GM12872 (cell line): ENCODE measurements around the gene ABR.

ENCODE experiments used
- TF ChIP-seq, protein P1 (sequence below): IDR thresholded peaks from 3 replicates; pipeline ENCODE4 v1.5.1; 2011; ENCODE audit warnings: low read depth, mild to moderate bottlenecking, low read length, moderate library complexity; ENCODE audit not compliant: insufficient read depth

ABR gene

DNA sequence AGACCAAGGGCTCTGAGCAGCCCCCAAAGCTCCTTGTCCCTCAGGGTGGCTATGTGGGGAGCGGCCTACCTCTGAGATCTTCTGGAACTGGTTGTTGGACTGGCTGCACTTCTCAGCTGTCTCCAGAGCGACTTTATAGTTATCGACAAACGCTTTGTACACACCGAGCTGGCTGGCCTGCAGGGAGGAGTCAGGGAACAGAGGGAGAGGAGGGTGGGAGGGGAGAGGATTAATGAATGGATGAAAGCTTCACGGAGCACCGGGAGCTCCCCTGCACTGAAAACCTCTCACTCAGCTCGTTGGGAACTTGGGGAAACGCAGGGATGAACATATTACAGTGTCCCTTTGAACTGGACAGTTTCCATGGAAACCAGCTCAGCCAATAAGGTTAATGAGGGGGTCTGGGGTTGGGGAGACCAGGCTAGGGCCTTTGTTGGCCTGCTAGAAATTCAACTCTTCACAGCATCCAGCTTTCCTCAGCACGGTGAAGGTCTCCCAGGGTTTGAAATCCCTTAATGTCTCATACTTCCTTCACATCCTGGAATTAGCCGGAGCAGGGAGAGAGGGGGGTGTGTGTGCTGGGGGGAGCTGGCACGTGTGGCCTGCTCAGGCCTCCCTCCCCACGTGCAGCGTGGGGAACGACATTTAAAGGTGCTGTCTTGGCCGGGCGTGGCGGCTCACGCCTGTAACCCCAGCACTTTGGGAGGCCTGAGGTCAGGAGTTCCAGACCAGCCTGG, 96.2 kb downstream of the ABR start:
- TF ChIP-seq, protein P1, sequence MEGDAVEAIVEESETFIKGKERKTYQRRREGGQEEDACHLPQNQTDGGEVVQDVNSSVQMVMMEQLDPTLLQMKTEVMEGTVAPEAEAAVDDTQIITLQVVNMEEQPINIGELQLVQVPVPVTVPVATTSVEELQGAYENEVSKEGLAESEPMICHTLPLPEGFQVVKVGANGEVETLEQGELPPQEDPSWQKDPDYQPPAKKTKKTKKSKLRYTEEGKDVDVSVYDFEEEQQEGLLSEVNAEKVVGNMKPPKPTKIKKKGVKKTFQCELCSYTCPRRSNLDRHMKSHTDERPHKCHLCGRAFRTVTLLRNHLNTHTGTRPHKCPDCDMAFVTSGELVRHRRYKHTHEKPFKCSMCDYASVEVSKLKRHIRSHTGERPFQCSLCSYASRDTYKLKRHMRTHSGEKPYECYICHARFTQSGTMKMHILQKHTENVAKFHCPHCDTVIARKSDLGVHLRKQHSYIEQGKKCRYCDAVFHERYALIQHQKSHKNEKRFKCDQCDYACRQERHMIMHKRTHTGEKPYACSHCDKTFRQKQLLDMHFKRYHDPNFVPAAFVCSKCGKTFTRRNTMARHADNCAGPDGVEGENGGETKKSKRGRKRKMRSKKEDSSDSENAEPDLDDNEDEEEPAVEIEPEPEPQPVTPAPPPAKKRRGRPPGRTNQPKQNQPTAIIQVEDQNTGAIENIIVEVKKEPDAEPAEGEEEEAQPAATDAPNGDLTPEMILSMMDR: no peak

DNA sequence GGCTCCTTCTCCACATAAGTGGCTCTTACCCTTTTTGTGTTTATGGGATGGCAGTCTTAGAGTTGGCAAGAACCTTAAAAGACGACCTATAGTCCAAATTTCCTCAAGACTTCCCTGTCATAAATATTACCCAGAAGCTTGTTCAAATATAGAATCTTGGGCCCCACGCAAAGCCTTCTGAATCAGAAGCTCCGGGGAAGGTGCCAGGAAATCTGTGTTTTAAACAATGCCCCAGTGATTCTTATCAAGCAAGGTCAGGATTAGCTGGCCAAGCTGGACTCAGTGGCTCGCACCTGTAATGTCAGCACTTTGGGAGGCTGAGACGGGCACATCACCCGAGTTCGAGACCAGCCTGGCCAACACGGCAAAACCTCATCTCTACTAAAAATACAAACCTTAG, 97.2 kb downstream of the ABR start:
- TF ChIP-seq, protein P1: no peak

DNA sequence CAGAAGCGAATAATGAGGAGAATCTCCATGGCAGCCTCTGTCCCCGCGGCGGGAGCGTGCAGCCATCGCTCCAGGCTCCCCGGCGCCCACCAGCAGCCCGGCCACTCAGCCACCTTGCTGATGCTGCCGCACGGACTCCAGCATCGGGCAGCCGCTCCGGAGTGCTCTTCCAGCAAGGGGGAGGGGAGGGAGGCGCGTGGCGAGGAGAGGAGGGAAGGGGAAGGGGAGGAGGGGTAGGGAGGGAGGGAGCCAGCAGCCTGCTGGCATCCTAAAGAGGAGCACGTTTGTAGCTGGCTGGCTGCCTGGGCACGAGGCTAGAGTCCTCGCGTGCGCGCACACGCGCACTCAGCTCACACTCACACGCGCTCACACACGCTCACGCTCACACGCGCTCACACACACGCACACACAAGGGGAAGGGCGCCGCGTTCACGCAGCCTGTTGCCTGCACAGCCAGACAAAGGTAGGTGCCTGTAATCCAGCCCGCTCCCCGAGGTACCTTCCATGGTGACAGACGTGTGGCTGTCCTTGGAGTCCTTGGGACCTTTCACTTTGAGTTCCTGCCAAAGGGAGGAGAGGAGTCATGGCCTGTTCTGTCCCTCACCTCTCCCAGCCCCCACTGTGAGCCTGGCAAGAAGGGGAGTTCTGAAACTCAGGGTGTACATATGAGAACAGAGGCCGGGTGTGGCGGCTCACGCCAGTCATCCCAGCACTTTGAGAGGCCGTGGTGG, 100.8 kb downstream of the ABR start:
- TF ChIP-seq, protein P1: no peak

DNA sequence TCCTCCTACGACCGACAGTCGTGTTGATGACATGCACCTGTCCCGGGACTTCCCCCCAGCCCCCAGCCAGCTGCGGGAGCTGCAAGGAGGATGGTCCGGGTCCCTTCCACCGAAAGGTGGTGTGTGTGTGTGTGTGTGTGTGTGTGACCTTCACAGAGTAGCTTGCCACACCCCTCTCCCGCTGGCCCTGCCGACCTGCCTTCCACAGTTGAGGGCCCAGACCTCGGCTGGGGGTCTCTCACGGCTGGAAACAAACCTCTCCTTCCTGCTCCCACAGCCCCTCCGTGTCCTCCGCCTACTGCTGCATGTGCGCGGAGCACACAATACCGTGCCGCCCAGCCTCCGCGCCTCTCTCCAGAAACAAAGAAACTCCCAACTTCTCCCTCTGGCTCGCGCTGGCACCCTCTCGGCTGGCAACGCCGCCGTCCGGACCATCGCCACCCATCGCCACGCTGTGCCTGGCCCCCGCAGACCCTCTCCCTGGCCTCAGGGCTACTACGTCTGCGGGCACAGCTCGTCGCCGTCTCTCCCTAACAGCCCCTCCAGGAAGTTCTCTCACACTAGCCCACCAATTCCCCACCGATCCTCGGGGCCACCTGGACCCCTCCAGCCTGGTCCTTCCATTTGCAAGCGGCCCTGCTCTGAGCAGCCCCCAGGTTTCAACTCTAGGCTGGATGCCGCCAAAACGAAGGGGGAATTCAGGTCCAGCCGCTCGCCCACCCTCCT, 101.6 kb downstream of the ABR start:
- TF ChIP-seq, protein P1: no peak

DNA sequence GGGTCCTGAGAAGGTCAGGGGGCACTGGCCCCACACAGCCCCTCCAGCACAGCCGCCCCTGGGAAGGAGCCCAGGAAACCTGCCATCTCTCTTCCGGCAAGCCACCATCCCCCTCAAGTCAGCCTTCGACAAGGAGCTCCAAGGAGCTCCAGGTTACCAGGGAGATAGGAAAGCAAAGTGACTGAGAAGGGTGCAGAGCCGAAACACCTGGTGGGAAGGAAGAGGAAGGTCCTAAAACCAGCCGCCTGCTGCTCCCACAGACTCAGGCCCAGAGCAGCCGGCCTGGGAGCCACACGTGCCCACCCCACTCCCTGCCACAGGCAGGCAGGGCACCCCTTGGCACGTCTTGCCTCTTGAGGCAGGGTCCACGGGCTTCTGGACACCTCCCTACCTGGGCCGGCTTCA, 102.2 kb downstream of the ABR start:
- TF ChIP-seq, protein P1: no peak

DNA sequence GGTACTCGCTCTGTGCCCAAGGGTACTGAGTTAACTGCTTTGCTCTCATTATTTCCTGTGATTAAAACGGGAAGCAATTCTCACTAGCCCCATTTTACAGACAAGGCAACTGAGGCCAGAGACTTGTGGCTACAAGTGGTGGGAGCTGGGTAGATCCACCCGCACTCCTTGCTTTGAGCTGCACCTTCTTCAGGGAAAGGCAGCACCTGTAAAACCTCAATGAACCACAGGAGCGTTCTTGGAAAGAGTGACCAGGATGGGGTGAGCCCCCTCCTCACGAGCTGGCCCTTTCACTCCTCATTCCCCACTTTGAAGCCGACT, 102.8 kb downstream of the ABR start:
- TF ChIP-seq, protein P1: no peak

DNA sequence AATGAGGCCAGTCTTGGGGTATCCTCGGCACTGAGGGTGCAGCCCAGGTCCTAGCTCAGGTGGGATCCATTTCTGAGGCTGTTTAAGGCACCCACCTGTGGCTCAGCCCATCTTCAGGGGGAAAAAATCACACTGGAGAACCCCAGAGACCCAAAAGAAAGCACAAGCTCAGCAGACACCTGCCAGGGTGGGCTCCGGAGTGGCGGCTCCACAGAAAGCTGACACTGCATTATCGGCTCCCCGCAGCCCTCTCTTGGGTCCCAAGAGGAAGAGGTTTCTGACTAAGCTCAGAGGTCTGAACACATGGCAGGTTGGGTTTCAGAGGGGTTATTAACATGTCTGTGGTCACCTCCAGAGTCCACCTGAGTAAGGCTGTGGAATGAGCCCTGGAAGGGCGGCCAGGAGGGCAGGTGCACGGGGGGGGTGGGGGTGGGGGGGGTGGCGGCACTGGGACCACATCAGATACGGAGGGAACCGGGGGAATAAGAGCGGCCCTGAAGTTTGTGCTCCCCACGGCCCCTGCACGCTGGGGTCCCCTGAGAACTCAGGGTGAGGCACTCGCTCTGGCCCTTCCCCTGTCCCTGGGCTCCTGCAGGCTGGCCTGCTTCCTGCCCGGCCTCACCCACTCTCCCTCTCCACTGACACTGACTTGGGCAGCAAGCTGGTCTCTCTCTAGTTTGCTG, 103.3 kb downstream of the ABR start:
- TF ChIP-seq, protein P1: no peak
